Measurements from ENCODE around the gene SLC7A1.

The SLC7A1 gene

DNA sequence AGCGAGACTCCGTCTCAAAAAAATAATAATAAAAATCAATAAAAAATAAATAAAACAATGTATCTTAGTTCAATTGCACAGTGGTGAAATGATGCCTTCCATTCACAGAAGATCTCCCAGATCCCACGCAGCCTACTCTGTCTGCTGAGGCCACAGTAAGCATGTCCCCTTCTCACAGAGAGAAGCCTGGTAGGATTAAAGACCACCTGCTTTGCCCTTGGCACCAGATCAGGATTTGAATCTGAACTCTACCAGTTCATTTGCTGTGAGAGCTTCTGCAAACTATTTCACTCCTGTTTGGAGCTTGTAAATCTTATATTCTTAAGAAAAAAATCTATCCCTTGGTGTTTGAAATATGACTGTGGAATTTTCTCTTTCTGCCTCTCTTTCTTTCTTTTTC lies 2.2 kb upstream of the SLC7A1 start:
- no peak overlapping the region for H2AFZ ChIP-seq (ENCODE audit: low read depth, low read length, severe bottlenecking)
- no peaks in the 10 kb centered on the region for H3F3A ChIP-seq (ENCODE audit: insufficient read depth)
- no peaks in the 10 kb centered on the region for H3K9me3 ChIP-seq (ENCODE audit: insufficient read depth, low read length)
- no peak overlapping the region for H3K4me3 ChIP-seq (ENCODE audit: insufficient read depth, low read length, poor library complexity, severe bottlenecking)
- no peaks in the 10 kb centered on the region for H3K9me2 ChIP-seq (replicated peaks; ENCODE audit: insufficient read depth, low read length)
- no peak for TF ChIP-seq EZH2phosphoT487 (conservative IDR thresholded peaks at IDR 0.05; ENCODE audit: low read length)
- TF ChIP-seq, protein P1, sequence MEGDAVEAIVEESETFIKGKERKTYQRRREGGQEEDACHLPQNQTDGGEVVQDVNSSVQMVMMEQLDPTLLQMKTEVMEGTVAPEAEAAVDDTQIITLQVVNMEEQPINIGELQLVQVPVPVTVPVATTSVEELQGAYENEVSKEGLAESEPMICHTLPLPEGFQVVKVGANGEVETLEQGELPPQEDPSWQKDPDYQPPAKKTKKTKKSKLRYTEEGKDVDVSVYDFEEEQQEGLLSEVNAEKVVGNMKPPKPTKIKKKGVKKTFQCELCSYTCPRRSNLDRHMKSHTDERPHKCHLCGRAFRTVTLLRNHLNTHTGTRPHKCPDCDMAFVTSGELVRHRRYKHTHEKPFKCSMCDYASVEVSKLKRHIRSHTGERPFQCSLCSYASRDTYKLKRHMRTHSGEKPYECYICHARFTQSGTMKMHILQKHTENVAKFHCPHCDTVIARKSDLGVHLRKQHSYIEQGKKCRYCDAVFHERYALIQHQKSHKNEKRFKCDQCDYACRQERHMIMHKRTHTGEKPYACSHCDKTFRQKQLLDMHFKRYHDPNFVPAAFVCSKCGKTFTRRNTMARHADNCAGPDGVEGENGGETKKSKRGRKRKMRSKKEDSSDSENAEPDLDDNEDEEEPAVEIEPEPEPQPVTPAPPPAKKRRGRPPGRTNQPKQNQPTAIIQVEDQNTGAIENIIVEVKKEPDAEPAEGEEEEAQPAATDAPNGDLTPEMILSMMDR (IDR thresholded peaks at IDR 0.05; ENCODE audit: insufficient read depth, low read length, poor library complexity, severe bottlenecking) = no peak
- no peak overlapping the region for H3K9ac ChIP-seq (ENCODE audit: low read length)
- H3K79me2 ChIP-seq (ENCODE audit: insufficient read depth, low read length) = peaks cover 27% of the 10 kb centered on the region
- no peaks in the 10 kb centered on the region for H3K36me3 ChIP-seq (ENCODE audit: low read length)
- H3K27ac ChIP-seq (ENCODE audit: low read depth, low read length) = no peak overlapping the region
- H3K4me2 ChIP-seq (ENCODE audit: low read depth, low read length, poor library complexity, severe bottlenecking) = no peak overlapping the region
- H4K20me1 ChIP-seq (ENCODE audit: low read depth, low read length) = peaks cover under 1% of the 10 kb centered on the region; the same call in 1 of the 2 replicates
- no peaks in the 10 kb centered on the region for H3K27me3 ChIP-seq (ENCODE audit: low read length)

DNA sequence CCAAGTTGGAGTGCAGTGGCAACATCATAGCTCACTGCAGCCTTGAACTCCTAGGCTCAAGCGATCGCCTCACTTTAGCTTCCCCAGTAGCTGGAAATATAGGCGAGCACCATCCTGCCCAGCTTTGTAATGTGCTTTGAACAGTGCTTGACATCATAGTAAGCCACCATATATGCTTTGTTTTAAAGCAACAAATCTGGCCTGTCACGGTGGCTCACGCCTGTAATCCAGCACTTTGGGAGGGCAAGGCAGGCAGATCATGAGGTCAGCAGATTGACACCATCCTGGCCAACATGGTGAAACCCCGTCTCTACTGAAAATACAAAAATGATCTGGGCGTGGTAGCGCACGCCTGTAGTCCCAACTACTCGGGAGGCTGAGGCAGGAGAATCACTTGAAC lies 1.8 kb upstream of the SLC7A1 start:
- no peaks in the 10 kb centered on the region for H3F3A ChIP-seq (ENCODE audit: insufficient read depth)
- H3K4me2 ChIP-seq (ENCODE audit: low read depth, low read length, poor library complexity, severe bottlenecking) = no peak overlapping the region
- H3K9ac ChIP-seq (ENCODE audit: low read length) = no peak overlapping the region
- H3K27me3 ChIP-seq (ENCODE audit: low read length) = no peaks in the 10 kb centered on the region
- no peaks in the 10 kb centered on the region for H3K9me3 ChIP-seq (ENCODE audit: insufficient read depth, low read length)
- peaks cover 5% of the 10 kb centered on the region; the same call in 1 of the 2 replicates for H4K20me1 ChIP-seq (ENCODE audit: low read depth, low read length)
- H3K36me3 ChIP-seq (ENCODE audit: low read length) = no peaks in the 10 kb centered on the region
- H3K9me2 ChIP-seq (replicated peaks; ENCODE audit: insufficient read depth, low read length) = no peaks in the 10 kb centered on the region
- H3K79me2 ChIP-seq (ENCODE audit: insufficient read depth, low read length) = peaks cover 31% of the 10 kb centered on the region
- no peak overlapping the region for H3K4me3 ChIP-seq (ENCODE audit: insufficient read depth, low read length, poor library complexity, severe bottlenecking)
- H3K27ac ChIP-seq (ENCODE audit: low read depth, low read length) = no peak overlapping the region
- H2AFZ ChIP-seq (ENCODE audit: low read depth, low read length, severe bottlenecking) = no peak overlapping the region
- TF ChIP-seq EZH2phosphoT487 (conservative IDR thresholded peaks at IDR 0.05; ENCODE audit: low read length) = no peak
- TF ChIP-seq, protein P1 (IDR thresholded peaks at IDR 0.05; ENCODE audit: insufficient read depth, low read length, poor library complexity, severe bottlenecking) = no peak

GRCh38 chr13:29596064-29596418 lies 553 bp upstream of the SLC7A1 start:
- peak overlapping the region; percentile 61 for H3K4me3 ChIP-seq (ENCODE audit: insufficient read depth, low read length, poor library complexity, severe bottlenecking)
- peak overlapping the region; percentile 22; the same call in 1 of the 2 replicates for H3K27ac ChIP-seq (ENCODE audit: low read depth, low read length)
- peak overlapping the region; percentile 84 for H3K4me2 ChIP-seq (ENCODE audit: low read depth, low read length, poor library complexity, severe bottlenecking)
- TF ChIP-seq, protein P1 (IDR thresholded peaks at IDR 0.05; ENCODE audit: insufficient read depth, low read length, poor library complexity, severe bottlenecking) = no peak
- TF ChIP-seq EZH2phosphoT487 (conservative IDR thresholded peaks at IDR 0.05; ENCODE audit: low read length) = no peak
- H3K27me3 ChIP-seq (ENCODE audit: low read length) = no peaks in the 10 kb centered on the region
- H3F3A ChIP-seq (ENCODE audit: insufficient read depth) = no peaks in the 10 kb centered on the region
- no peaks in the 10 kb centered on the region for H3K9me2 ChIP-seq (replicated peaks; ENCODE audit: insufficient read depth, low read length)
- no peaks in the 10 kb centered on the region for H3K36me3 ChIP-seq (ENCODE audit: low read length)
- H3K79me2 ChIP-seq (ENCODE audit: insufficient read depth, low read length) = peaks cover 43% of the 10 kb centered on the region
- H3K9me3 ChIP-seq (ENCODE audit: insufficient read depth, low read length) = no peaks in the 10 kb centered on the region
- H4K20me1 ChIP-seq (ENCODE audit: low read depth, low read length) = peaks cover 8% of the 10 kb centered on the region; the same call in 1 of the 2 replicates
- peak overlapping the region; percentile 62 for H3K9ac ChIP-seq (ENCODE audit: low read length)
- peak overlapping the region; percentile 95 for H2AFZ ChIP-seq (ENCODE audit: low read depth, low read length, severe bottlenecking)
